Stimulated activated CD4-positive, alpha-beta T cell treated with anti-CD3 and anti-CD28 coated beads, Interleukin-4, amount 100 ng/mL, for 1 hour (primary cell): Measurements from ENCODE around the gene SLC2A4.
"Not testable (repeated sequence)": the region's sequence is repeated elsewhere in the genome, so short reads cannot be mapped to it uniquely, and the experiment has no call there.

Experiments
- DNase-seq: peaks from one replicate; pipeline ENCODE4 v3.0.0-alpha.2; 2020

Gene SLC2A4

DNA sequence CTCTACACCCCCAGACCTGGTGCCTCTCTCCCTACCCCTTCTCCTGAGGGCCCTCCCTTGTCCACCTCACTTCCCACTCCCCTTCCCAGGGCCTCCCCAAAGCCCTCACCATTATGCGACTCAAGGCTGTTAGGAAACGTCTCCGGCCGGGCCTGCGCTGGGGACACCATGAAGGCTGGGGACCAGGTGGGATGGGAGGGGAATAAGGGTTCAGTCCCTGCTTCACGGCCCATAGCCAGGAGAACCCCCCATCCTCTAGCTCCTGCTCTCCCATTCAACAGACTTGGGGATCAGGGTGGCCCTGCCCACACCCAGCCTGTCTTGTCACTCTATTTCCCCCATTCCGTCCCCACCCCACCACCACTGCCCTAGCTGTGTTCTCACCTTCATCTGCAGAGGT lies 45.5 kb downstream of the SLC2A4 start:
- DNase-seq: no peak

GRCh38 chr17:7327501-7327900 lies 46.0 kb downstream of the SLC2A4 start:
- no peak for DNase-seq

DNA sequence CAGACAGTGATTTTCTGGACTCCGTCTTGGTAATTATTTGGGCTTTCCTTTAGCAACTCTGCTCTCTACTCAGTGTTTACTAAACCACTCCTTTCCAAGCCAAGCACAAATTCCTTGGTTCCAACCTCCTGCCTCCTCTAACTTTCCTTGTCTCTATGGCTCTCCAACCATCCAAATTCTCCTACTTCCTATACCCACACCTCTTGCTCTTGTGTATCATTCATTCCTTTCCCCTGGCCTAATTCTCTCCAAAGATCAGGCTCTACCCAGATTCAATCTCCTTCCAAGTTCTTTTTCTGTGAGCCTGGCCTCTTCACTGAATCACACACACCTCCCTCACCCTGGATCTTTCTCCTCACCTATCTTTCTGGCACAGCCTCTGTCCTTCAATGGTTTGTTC lies 46.5 kb downstream of the SLC2A4 start:
- no peak for DNase-seq

- no peak for DNase-seq
Measured at GRCh38 chr17:7328840-7329373, 47.4 kb downstream of the SLC2A4 start, which contains the start of gene NEURL4. Gene NEURL4, minus strand, starts transcription at chr17:7329335. Its CDS starts 23 bp downstream, at chr17:7329312.

GRCh38 chr17:7329374-7329996 lies 48.0 kb downstream of the SLC2A4 start:
- DNase-seq: peak; percentile 94

DNA sequence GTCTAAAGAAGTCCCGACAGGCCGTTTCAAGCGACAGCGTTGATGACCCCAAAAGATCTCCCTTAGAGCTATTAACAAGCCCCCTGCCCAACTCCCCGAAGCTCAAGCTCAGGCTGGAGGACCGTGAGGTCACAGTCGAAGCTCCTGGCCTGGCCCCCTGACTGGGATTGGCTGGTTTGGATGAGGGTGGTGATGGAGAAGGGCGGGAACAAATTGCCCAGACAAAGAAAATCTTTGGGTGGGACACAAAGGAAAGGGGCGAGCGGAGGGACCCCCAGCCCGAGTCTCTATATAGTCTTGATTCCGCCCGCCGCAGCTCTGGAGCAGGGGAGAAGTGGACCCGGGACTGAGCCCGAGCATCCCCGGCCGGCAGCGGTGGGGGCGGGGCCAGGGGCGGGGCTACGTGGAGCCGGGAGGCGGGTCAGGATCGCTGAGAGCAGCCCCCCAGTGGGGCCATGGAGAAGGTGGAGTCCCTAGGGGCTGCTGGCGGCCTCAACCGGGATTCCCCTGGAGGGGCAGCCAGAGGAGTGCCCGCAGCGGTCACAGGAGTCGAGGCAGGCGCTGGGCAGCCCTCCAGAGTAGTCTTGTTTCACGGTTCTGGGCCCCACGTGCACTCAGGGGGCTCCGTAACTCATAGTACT lies 48.6 kb downstream of the SLC2A4 start:
- DNase-seq: peak; percentile 76

- no peak for DNase-seq
Measured at GRCh38 chr17:7330638-7331015, 49.1 kb downstream of the SLC2A4 start.

DNA sequence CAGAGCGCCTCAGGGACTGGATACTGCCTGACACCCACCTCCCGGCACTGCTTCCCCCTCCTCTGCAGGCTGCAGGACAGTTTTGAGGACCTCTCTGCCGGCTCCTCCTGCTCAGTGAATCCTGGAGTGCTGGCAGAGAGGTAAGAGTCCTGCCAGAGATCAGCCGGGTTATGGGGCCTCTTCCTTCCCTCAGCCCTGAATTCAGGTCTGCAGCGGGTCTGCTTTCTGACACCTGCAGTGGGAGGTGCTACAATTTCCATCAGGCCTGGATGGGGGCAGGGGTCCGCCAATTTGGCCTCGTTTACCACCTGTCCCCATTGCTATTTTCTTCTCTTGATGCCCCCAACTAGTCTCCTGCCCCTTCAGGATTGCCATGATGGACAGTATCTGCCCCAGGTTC lies 50.6 kb downstream of the SLC2A4 start:
- no peak for DNase-seq

DNA sequence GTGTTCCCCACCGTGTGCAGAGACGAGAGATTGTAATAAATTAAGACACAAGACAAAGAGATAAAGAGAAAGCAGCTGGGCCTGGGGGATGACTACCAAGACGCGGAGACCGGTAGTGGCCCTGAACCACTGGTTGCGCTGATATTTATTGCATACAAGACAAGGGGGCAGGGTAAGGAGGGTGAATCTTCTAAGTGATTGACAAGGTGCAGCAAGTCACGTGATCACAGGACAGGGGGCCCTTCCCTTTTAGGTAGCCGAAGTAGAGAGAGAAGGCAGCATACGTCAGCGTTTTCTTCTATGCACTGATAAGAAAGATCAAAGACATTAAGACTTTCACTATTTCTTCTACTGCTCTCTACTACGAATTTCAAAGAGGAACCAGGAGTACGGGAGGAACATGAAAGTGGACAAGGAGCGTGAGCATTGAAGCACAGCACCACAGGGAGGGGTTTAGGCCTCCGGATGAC lies 51.1 kb downstream of the SLC2A4 start:
- DNase-seq: not testable (repeated sequence)

DNA sequence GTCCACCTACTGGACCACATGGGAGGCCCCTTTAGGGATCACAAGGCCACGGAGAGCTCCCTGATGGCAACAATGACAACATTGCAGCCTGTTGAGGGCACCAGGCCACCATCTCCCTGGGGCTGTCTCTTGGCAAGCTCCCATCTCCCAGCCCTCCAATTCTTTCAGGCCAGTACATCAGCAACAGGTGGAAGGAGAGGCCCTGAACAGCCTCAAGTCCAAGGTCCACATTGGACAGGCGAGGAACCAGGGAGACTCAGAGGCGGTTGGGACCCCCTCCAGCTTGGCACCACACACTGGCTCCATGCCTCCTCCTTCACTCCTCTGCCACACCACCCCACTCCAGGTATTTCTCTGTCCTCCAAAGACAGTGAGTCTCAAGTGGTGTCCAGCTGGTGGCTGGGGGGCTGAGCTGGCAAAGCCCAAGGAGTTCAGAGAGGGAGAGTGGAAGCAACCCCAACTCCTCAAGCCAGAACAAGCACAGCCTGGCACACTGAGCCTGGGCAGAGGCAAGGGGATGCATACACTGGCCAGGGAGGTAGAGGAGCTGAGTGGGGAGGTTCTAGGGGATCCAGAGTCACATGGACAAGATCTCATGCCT lies 53.5 kb downstream of the SLC2A4 start:
- no peak for DNase-seq

- not testable (repeated sequence) for DNase-seq
Measured at GRCh38 chr17:7335765-7336164, 54.2 kb downstream of the SLC2A4 start.

DNA sequence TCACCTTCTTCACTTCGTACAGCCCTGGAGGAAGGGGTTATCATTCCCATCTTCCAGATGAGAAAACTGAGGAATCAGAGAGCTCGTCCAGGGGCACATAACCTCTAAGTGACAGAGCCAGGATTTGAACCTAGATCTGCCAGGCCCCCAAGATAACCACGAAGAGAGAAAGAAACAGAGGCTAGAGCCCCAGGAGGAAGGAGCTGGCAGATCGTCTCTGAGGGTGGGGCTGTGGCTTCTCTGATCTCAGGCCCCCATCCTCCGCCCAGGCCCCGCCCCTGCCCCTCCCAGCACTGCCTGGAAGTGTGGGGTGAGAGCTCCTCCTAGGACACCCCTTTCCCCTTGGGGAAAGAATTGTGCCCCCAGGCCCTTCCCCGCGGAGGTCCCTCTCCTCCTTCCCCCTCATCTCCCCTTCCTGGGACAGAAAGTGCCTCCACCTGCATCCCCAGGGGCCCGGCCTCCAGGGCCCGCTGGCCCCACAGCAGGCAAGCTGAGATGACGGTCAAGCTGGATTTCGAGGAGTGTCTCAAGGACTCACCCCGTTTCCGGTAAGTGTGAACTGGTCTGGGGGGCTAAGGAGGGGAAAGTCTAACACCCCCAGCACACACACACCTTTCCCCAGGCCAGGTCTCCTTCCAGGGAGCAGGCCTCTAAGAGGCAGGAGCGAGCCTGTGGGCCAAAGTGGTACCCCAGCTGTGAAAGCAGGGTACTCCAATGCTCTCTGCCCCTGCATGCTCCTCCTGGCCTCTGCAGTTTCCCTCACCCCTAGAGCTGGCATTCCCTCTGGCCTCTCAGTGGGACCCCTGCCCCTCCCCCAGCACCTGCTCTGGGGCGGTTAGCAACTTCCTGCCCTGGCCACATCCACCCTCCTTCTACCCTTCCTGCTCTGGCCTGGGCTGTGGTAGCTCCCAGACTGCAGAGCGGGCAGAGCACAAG lies 55.0 kb downstream of the SLC2A4 start, which contains the start of gene ACAP1:
TSS of gene ACAP1 (plus strand) at position 290 of the 936 bp plus-strand sequence. CDS start at position 496, 206 bp downstream.
- peak; percentile 83 for DNase-seq

DNA sequence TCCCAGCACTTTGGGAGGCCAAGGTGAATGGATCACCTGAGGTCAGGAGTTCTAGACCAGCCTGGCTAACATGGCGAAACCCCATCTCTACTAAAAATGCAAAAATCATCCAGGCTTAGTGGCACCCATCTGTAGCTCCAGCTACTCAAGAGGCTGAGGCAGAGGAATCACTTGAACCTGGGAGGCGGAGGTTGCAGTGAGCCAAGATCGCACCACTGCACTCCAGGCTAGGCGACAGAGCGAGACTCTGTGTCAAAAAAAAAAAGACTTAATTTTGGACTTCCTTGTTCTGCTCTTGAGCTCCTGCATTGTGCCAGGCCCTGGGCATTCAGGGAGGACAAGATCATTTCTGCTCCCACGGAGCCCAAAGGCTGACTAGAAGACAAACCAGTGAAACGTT lies 56.1 kb downstream of the SLC2A4 start:
- not testable (repeated sequence) for DNase-seq
